ELR (cell line): Measurements from ENCODE around the gene SMG6.
"Not testable (repeated sequence)": the region's sequence is repeated elsewhere in the genome, so short reads cannot be mapped to it uniquely, and the experiment has no call there.

Experiments
- DNase-seq: peaks from one replicate; pipeline ENCODE4 v3.0.0-alpha.2; 2015; ENCODE audit warnings: low read depth

The SMG6 gene

DNA sequence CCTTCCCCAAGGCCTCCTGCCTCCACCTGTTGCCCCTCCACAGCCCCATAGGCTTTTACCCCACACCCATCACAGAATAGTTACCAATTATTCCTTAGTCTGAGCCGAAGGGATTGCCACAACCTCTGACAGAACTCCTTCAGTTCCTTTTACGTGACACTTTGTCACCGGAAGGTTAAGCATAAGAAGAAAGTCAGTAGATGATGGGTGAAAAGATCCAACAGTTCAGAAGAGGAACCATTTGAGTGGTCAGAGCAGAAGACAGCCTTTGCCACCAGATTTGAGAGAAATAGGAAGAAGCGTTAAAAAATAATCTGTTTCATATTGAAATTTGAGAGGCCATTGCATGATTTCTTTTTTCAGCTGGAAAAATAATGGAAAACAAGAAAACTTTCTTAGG lies 1.3 kb upstream of the SMG6 start:
- DNase-seq, result no peak

DNA sequence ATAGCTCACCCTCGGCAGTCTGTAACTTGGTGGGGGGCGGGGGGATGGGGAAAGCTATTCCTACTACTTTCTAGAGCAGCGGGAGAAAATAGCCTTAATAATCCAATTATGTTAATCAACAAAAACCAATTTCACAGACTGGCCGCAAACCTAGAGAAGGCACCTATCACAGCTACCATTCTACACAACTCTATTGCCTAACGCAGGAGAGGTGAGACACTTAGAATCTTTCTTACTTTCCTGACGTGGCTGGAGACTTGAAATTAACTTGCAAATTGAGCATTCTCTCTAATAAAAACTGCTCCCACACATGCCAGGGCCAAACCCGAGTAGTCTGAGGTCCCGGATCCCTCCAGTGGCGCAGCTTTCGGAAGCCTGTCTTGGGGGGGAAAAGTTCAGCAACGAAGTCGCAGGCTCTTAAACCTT lies 794 bp downstream of the SMG6 start:
- no peak for DNase-seq

DNA sequence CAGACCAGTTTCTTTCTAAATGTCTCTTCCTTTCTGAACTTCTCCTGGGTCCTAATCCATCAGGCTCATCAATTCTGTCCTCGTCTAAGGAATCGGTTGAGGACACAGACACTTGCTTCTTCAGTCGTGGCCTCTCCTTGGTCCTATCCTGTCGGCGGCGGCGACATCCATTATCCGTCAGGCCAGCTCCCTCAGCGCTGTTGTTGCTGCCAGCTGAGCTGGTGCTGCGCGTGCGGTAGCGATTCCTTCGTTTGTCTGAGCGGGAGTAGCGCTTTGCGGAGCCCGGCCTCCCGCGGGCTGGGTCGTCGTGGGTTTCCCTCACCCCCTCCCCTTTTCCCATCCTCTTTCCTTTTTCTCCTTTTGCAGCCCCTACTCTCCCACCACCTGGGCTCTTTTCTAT lies 3.8 kb downstream of the SMG6 start:
- DNase-seq, result no peak

DNA sequence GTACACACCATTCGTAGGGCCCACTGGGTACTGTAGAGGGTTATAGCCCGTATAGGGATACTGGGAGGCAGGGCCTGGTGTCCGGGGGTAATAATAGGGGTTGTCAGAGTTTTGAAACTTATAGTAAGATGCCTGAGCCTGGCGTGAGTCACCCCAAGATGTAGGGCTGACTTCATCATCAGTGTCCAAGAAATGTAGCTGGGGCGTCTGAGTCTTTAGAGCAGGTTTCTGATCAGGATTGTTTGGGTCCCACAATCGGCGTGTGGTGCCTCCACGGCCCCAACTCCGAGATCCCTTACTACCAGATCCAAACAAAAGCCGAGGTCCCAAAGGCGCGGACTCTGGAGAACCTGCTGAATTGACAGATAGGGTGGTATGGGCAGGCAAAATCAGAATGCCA lies 4.4 kb downstream of the SMG6 start:
- DNase-seq, result no peak

DNA sequence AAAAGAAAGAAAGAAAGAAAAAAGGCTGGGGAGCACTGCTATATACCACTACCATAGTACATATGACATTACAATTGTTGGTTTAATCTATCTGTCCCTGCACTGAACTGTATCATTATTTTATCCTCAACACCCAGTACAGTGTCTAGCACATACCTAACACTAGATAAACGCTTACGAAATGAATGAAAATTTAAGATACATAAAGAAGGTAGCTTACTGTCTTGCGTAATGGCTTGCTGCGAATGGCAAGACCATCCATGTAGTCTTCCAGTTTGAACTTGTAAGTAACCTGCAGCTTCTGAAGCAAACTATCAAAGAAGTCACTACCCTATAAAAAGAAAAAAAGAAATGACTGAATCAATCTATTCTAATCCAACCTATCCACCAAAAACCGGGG lies 6.6 kb downstream of the SMG6 start:
- no peak for DNase-seq

DNA sequence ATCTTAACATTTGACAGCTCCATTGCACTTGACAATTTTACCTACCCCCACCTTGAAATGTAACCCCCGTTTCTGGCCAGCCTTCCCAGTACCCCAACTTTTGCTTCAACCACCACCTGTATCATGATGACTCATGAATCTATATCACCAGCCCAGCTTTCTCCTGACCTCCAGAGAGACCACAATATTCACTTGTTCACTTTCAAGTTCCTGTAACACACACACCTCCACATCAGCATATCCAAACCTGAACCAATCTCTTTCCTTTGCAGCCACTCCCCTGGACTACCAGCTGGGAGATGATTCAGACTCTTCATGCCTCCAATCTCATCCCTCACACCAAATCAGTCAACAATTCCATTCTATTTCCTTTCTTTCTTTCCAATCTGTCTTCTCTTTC lies 8.0 kb downstream of the SMG6 start:
- DNase-seq, result no peak

DNA sequence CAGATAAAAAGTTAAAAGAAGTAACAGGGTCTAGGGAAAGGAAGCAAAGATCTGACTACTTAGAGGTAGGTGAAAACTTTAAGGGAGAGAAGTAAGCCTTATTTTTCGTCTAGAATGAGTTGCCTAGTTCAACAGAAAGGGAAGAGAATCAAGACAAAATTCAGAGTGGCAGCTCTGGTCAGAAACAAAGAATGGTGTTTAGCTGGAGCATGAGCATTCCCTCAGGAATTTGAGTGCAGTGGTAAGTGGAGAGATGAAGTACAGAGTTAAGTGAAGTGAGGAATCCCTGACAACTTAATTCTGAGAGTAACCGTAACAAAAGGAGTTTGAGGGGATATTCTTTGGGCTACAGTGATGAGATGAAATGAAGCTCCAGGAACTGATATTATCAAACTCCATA lies 11.5 kb downstream of the SMG6 start:
- DNase-seq, result peak; percentile 32

DNA sequence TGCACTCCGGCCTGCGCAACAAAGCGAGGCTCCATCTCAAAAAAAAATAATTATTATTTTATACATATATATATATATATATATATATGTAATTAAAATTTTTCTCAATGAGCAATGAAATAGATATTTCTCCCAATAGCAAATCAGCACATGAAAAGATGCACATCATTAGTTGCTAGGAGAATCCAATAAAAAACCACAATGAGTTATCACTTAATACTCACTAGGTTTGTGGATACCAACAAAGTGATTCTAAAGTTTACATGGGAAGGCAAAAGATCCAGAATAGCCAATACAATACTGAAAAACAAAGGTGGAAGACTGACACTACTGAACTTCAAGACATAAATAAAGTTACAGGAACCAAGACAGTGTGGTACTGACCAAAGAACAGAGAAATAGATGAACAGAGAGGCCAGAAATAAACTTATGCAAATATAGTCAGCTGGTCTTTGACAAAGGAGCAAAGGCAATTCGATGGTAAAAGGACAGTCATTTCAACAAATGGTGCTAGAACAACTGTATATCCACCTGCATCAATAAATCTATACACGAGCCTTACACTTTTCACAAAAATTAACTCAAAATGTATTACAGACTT lies 13.6 kb downstream of the SMG6 start:
- DNase-seq, result peak; percentile 45

DNA sequence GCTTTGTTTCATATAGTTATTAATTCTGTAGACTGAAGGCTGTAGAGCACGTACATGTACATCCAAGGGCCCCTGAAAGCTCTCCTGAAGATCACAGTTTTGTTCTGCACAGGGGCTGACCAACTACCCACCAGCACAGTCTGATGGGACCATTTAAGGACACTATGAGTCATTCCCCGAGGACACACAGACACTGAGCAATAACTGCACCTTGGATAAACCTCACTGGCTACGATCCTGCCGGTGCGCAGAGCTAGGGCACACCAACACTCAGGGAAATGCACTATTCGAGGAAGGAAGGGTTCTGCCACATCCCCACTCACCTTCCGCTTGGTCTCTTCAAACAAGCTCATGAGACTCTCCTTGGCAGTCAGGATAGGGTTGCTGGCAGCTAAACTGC lies 20.3 kb downstream of the SMG6 start:
- DNase-seq, result peak; percentile 28

DNA sequence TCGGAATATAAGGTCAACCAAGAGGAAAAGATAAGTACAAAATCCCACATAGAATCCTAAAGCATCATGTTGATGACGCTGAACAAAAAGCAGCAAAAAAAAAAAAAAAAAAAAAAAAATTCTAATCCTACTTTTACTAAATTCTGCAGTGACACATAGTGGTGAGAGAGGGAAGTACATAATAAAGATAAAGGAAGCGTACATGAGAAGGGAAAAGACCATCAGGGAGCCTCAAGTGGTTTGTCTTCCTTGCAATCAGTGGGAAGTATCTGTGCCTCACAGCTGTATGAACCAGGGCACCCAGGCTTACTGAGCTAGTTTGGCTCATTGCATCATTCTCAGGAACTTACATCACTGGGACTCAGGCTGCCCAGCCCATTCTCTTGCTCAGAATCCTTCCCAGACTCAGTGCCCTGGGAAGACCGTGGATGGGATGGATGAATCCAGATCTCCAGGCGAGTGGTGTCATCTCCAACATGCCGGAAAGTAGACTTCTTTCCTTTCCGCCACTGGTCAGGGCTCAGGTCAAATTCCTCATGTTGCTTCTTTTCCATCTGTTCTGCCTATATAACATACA lies 21.2 kb downstream of the SMG6 start:
- peak; percentile 89 for DNase-seq

DNA sequence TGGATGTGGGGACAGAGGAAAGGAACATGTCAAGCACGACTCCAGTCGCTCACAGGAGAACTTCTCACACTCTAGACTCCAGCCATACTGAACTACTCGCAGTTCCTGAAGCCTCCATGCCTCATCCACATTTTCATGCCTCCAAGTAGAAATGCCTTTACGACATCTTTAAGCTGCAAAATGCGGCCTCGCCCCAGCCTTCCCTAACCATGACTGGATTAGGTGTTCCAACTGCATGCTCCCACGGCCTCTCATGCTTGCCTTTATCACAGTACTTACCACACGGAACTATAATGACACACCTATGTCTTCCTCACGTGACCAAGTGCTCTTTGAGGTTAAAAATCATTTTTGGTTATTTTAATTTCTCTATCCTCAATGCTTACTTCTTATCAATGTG lies 23.9 kb downstream of the SMG6 start:
- DNase-seq, result no peak

DNA sequence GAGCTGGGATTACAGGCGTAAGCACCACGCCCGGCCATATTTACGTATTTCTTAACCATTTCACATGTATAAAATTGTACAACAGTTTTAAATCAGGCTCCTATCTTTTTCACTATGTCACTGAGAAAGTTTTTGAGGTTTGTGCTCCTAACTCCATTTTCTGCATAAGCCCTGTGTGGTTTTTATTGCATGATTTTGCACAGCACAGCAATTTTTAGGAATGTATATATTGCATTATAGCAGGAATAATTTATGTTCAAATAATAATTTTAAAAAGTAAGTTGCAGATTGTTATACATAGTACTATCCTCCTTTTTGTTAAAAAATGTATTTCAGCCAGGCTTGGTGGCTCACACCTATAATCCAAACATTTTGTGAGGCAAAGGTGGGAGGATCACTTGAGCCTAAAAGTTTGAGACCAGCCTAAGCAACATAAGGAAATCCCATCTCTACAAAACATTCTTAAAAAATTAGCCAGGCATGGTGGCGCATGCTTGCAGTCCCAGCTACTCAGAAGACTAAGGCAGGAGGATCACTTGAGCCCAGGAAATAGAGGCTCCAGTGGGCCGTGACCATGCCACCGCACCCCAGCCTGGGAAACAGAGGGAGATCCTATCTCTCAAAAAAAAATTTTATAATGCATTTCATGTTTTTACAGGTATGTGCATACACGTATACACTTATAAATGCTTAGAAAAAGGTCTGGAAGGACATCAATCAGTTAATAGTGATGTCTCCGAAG lies 26.0 kb downstream of the SMG6 start:
- no peak for DNase-seq

DNA sequence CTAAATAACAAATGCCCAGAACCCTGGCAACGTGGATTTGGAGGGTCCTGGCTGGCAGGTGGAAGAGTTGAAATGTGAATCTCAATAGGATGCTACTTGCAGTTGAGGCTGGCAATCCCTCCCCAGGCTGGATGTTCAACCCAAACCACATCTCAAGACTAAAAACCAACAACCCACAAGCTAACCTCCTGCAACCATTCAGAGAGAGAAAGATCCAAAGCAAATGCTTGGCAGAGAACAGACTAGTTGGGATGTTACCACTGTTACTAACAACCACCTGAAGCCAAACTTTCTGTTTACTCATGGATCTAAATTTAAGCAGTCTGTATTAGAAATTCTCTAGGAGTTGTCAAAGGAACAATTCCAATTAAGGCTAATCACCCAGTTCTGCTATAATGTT lies 27.9 kb downstream of the SMG6 start:
- no peak for DNase-seq

DNA sequence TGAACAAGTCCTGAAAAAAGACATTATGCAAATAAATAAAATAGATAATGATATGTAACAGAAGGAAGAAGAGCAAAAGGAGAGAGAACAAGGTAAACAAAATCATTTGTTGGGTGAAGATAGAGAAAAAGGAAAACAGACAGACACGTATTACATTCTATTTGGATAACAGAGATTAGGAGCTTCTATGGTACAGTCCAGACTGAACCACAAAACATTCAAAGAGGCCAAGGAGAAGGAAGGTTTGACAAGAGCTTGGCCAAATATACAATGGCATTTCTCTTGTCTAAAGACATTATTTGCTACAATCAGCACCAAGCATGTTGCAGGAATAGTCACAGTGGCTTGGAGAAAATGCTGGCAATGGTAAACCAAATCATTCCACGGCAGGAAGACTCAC lies 29.2 kb downstream of the SMG6 start:
- DNase-seq, result no peak

DNA sequence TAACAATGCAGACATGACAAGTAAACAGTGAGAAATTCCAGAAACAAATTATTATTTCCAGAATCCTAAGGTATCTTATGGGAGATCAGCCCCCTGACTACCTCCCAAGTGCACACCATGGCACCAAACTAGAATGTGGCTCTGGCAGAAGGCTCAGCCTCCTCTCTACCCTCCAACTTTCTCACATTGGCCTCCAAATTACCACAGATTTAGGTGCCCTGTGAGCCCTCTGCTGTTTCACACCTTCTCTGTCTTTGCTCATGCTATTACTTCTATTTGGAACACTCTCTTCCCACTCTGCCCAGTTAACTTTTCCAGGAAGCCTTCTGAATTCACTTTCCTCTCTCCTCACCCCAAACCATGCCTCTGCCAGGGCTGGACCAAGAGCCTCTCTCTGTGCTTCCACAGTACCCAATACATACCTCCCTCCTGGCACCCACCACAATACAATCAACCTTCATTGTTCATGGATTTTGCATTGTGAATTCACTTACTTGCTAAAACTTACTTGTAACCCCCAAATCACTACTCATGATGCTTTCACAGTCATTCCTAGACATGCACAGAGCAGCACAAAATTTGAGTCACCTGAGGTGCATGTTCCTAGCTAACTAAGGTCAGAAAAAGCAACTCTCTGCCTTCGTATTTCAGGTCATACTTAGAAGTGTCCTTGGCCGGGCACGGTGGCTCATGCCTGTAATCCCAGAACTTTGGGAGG lies 31.4 kb downstream of the SMG6 start:
- no peak for DNase-seq

DNA sequence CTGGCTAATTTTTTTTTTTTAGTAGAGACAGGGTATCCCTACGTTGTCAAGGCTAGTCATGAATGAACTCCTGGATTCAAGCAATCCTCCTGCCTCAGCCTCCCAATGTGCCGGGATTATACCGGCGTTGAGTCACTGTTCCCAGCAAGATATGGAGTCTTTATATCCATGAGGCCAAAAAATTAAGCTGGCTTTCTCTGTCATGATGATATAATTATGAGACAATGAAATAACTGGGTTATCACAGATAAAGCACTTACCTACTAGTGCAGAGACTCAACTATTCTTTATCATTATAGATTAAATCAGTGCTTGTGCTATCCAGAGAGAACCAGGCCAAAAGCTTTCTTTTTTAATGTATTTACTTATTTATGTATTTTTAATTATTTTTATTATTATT lies 36.2 kb downstream of the SMG6 start:
- no peak for DNase-seq

DNA sequence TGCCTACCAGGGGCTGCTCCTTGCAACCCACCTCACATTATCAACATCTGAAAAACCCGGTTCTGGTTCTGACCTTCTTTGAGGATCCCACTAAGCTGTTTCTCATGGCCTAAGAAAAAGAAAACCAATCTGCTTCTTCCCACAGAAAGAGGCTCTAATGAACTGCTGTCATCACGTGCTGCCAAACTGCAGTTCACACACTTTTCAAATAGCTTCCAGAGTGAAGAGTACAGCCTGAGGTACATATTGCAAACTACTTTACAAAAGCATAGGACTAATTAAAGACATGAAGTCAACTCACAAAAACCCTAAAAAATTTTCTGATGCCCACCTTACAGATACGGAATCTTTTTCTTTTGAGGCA lies 36.7 kb downstream of the SMG6 start:
- no peak for DNase-seq

DNA sequence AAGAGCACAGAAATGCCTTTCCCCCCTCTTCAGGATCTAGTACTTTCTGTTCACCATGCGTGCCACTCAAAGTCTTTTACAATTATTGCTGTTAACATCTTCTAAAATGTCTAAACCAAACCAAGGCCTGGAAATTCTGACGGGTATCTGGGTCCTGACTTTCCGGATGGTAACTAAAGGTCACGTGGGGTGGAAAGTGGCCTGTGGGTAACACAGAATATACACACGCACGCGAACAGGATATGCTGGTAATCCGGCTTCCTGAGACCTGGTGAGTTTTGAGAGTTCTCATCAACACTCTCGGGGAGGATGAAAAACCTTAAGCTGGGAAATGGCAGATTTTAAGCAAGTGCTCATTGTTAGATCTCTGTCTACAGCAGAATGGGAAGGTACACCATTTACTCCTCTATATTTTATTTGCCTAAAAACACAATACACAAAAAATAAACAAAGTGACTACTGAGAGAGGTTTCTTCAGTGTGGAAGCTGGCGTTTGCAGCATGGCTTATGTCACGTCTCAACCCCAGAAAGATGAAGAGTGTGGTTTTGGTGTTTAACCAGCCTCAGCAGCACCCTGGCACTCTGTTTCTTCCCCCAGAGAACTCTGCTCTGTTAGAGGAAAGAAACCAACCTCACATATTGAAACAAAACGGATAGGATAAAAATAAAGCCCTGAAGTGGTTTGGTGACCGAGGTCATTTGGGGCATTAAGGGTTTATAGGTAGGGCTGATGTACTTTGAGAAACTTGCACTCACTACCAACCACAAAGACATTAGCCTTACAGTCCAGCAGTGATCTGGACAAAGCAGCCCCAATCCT lies 37.3 kb downstream of the SMG6 start:
- DNase-seq, result no peak

DNA sequence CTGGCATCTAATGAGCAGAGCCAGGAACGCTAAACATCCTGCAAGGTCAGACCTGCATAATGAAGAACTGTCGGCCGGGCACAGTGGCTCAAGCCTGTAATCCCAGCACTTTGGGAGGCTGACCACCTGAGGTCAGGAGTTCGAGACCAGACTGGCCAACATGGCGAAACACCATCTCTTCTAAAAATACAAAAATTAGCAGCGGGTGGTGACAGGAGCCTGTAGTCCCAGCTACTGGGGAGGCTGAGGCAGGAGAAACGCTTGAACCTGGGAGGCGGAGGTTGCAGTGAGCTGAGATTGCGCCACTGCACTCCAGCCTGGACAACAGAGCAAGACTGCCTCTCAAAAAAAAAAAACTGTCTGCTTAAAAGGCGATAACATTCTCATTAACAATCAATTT lies 38.4 kb downstream of the SMG6 start:
- DNase-seq, result not testable (repeated sequence)

DNA sequence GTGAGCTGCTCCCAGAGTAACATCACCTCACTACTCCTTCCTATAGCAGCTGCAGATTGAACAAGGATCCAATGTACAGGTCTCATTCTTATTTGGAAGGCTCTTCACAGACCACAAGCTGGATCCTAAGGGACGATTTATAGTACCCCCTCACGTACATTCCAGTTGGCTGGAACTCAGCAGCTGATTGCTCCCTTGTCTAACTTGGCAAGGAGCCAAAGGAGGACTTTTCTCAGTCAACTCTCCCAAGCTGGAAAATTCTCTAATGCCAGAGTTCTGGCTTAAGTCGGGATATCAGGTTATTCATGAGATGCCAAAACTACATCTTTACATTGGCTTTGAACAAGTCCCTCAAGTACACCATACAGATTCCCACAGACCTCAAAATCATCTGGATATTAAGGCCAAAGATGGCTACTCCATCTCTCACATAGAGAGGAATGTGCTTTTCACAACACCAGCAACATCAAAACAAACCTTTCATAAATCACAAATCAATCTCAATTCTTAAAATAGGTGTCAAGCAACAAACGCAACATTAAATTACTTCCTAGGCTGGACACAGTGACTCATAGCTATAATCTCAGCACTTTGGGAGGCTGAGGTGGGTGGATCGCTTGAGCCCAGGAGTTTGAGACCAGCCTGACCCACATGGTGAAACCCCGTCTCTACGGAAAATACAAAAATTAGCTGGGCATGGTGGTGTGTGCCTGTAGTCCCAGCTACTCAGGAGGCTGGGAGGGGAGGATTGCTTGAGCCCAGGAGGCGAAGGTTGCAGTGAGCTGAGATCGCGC lies 39.3 kb downstream of the SMG6 start:
- no peak for DNase-seq
